HG02981 (cell line): ENCODE data around the gene TCF4.

Source experiments
- ATAC-seq: cut with Tn5 transposase; IDR thresholded peaks from one replicate; pipeline ENCODE4 v1.9.1; 2021; ENCODE audit warnings: mild to moderate bottlenecking, moderate library complexity; ENCODE audit not compliant: unreplicated experiment

Gene TCF4

DNA sequence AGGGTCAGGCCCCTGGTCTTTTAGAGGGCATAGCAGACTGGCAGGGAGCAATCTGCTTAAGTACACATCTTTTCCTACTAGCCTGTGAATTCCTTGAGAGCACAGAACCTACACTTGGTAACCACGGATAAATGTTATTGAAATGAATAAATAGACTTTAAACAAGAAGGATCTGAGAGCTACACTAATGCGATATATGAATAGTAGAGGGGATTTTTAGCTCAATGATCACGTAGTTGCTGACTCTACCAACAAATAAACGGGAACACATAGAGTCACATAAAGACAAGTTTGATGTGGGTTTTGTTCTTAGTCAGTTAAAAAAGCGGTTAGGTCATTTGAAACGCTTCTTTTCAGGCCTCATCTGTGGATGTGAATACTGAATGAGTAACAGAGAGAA lies 338.4 kb downstream of the TCF4 start:
- ATAC-seq: peak; percentile 45

DNA sequence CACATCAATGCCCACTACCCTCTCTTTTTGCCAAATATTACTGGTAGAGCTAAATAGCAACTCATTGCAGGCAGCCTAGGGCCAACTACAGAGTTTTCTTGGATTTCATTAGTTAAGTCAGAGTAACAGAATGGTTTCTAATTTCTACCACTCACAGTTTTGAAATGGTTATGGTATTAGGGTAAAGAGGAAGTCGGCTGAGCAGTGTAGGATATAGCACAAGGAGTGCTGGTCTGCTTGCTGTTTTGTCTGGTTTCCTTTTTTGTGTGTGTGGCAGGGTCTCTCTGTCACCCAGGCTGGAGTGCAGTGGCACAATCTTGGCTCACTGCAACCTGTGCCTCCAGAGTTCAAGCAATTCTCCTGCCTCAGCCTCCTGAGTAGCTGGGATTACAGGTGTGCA lies 339.5 kb downstream of the TCF4 start:
- ATAC-seq: no peak

DNA sequence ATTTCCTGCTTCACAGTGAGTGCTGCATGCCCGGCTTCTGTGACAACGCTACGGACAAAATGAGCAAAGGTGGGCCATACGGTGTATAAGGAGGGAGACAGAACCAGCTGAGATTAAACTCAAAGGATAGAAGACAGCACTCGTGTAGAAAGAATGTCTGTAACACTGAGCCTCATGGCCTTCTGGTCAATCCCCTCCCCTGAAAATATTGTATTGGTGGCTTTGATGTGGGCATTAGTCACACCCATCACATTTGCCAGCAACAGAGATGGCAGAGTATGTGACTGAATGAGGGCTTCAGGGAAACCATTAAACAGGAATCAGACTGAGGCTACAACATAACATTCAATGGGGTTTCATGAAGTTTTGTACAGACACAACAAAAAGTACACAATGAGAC lies 341.0 kb downstream of the TCF4 start:
- ATAC-seq: no peak

DNA sequence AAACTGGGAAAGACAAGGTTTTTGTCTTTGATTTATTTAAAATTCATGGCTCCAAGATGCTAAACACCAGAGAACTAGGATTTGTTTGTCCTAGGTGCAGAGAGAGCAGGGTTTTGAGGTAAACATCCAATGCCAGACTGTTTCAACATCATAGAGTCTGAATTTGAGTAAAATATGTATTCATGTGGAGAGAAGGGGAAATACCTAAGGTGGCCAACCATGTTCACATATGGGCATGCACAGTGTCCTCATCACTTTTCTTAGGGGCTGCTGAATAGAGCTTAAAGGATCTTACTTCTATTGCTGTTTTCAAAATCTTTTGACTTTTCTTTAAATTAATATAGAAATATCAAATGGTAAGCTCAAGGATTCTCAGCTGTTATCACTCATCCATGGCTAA lies 341.7 kb downstream of the TCF4 start:
- ATAC-seq: no peak

DNA sequence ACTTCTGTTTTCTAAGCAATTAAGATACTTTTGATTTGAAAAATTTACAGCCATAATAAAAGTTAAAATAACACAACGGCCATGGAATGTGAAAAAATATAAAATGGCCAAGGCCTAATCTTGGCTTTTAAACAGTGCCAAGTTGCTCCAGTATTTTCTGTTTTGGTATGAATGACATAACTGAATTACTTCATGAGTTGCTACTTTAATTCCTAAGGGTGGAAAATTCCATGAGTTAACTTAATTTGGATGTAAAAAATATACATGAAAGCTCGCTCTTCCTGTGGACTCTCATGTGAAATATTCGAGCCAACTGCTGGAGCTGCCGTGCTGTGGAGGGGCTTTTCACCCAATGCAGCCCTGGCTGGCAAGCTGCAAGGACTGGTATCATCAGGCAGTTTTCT lies 342.8 kb downstream of the TCF4 start:
- no peak for ATAC-seq

DNA sequence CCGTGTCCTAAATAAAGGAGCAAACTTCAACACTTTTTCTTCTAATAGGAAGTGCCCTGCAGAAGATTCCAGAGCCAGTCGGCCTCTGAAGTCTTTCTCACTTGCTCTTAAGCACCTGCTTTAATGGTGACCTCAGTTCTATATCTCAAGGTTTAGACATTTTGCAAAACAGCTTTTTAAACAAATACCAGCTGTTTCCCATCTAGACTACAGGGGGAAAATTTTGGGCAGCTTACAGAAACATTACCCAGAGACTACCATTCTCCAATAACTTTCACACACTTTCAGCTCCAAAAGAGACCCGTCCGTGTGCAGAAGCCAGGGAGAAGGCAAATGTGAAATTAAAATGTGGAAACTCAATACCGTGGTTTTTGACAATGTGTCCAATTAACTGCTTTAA lies 343.4 kb downstream of the TCF4 start:
- no peak for ATAC-seq

DNA sequence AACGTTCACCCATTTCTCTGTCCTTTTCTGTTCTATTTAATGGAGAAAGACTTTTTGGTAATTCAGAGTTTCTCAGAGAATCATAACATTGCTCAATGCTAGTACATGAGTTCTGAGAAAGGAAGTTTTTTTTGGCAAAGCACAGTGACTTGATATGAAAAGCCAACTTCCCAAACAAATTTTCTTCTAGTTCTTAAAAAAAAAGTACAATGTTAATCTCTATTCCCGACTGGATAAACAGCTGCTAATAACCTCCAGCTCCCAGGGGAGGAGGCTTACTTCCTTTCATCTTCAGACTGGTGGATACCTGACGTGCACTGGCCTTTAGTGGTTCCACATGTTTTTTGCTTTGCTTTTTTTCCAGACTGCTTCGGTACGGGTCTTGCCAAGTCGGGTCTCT lies 344.1 kb downstream of the TCF4 start:
- no peak for ATAC-seq

DNA sequence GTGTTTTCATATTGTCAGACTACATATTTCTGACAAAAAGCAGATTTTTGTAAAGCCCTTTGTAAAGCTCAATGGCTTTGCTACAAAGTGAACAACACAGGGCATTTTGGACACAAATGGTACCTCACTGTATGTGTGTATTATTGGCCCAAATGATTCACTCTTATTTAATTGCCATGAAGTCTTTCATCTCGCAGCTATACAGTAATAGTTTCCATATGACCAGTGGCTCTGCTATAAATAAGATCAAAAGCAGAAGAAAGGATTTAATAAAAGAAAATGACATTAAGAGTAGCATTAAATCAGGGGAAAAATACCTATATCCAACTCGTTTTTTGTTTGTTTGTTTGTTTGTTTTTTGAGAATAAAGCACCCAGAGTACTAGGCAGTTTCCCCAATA lies 344.7 kb downstream of the TCF4 start:
- no peak for ATAC-seq

DNA sequence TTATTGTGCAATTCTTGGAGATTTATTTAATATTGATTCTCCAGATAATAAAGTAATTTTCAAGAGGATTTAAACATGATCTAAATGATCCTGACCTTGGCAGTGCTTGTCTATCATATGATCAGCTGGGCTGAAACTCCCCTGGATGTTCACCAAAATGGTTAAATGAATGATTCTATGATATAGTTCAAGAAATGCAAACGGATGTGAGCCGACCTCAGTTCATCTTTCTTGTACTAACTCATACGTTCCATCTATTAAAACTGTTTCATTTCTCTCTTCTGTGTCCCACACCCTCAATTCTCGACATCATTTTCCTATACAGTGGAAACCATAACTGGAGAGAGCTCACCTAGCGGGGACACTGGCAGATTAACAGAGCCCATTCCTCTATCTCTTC lies 347.0 kb downstream of the TCF4 start:
- peak; percentile 54 for ATAC-seq

DNA sequence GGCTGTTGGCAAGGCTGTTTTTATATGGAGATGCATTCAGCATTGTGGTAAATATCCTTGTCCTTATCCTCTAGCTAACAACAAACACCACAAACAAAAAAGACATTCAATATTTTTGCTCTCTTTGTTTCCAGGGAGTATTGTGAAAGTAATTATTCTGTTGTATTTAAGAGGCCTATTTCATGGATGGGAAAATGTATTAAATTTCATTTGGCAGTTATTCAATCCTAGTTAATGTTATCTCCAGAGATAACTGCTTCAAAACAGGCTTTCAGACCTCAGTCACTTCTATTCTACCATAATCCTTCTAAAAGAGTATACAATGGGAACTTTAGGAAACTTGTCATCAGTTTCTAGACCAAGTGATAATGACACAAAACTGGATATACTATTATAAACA lies 348.3 kb downstream of the TCF4 start:
- no peak for ATAC-seq

DNA sequence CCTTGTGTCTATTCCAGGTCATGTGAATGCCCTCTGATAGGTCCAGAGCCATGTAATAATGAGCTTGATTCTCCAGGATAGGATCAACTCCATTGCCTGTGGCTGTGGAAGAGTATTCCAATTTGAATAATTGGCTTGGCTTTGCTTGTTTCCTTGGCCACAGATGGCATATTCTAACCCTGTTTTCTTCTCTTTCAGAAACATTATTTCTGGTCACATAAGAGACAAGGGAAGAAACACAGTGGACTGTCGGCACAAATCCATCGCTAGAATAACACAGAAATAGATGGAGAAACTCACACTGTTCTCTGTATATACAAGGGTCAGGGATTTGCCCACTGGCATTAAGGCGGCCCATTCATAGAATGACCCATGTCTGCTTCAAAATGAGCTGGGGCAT lies 350.3 kb downstream of the TCF4 start:
- no peak for ATAC-seq

DNA sequence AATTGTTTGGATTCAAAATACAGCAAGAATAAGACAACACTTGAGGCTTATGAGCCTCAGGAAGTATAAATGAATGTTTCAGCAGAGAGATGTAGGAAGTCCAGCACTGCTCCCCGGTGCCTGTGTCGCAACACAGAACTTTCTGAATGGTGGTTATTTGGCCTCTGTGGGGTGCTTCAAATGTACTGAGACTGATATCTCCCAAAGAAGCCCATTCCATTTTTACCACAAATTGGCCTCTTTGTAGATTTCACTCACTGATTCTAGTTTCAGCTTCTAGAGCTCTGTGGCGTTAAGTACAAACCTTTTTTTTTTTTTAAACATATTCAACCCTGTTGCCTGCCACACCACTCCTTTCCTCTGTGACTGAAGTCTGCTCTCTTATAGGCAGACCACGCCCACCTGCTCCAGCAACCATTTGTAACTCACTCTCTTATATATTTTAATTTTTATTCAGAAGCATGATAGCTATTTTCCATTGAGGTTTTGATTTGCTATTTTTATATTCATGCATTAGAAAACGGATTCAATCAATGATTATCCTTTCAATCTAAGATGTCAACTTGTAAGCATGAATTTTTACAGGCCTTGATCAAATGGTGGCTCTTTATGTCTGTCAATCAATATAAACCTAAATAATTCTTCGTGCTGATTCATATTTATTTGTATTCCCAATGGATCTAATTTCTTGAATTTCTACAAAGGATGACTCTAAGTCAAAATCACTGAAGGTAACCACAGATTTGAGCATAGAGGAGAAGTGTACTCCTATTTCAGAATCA lies 351.7 kb downstream of the TCF4 start:
- peak; percentile 43 for ATAC-seq

DNA sequence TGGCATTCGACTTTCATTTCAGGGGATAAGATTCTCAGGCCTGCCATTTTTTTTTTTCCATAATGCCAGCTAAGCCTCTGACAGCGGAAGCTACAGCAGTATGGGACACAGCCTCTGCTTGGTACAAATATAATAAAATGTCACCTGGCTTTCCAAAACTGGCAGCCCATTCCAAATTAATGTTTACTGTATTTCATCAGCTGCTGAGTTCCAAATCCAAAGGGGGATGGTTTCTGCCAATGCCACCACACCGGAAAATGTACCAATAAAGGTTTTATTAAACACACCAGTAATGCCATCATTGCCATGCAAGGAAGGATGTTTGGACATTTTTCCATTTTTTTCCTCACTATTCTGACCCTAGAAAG lies 352.9 kb downstream of the TCF4 start:
- no peak for ATAC-seq

DNA sequence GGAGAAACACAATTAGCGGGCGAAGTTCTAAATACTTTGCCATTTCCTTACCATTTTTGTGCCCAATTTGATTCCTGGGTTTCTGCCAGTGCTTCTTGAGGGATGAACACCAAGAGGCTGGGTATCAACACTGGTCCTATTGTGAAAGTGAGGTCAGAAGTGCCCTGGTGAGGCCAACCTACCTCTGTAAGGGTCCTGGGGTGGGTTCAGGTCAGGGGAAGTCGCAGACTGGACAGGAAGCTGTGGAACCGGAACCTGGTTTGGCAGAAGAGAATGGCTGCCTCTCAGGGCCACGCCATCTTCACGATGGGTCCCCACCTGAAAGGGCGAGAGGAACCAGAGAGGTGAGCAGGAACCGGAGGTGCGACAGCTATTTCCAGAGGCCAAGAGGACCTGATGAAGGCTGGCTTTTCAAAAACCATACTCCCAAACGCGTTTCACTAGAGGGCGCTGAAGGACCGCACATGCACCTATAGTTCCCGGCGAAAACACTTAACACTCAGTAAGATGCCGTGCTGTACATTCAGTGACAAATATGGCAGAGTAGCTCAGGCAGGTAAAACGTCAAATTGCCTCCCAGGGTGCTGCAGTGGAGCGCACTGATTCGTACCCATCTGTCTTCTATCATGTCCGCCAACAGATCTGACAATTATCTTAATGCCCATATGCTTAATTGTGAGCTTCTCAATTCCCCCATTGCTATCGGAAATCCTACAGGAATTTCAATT lies 353.5 kb downstream of the TCF4 start:
- peak; percentile 75 for ATAC-seq

DNA sequence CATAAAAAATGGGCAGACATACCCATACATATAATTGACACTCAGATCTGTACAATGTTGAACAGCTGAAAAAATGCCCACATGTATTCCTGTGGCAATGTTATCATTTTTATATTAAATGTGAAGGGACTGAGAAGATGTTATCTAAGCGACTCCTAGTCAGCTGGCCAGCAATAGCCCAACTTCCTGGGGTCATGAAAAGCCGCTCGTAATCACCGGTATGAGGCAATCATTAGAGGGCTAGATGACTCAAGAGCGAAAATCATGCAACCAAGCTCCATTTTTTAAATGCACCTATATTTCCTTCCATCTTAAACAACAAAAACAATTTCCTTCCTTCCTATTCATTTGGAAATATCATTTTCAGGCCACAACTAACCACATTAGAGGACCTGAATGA lies 354.1 kb downstream of the TCF4 start:
- ATAC-seq: no peak

DNA sequence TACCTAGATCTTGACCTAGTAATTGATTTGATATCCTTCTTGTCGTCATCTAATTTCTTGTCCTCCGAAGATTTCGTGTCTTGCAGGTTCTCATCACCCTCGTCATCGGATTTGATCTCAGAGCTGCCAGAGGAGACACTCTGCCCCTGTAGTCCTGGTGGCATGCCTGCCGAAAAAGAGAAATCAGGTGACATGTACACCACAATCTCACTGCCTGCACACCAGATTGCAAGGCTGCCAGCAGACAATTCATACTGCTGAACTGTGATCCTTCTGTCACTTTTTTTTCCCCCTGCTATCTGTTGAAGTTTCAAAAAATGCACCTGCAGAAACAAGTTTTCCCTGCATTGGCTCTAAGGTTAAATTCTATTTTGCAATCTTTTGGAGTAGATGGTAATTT lies 355.5 kb downstream of the TCF4 start:
- ATAC-seq: no peak

DNA sequence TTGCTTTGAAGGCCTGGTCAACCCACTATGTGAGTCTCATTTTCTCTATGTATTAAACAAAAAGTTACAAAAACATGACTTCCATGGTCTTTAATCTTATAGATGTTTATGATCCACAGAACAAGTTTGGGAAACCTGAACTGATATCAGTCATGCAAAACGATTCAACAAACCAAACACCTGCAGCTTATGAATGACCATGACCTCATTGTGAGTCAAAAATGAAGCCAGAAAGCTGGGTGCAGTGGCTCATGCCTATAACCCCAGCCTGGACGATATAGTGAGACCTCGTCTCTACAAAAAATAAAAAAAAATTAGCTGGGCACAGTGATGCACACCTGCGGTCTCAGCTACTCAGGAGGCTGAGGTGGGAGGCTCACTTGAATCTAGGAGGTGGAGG lies 358.3 kb downstream of the TCF4 start:
- no peak for ATAC-seq

DNA sequence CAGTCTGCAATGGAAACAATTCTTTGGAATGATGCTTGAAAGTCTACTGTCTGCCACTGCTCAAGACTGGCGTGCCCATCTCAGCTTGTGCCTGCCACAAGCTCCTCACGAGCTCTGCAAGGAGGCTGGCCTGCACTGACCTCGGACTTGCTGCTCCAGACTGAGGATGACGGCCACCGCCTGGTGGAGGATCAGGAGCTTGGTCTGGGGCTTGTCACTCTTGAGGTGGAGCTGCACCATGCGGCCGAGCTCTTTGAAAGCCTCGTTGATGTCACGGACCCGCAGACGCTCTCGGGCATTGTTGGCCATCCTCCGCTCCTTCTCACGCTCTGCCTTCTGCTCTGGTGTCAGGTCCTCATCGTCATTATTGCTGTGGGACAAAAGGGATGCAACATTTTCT lies 359.3 kb downstream of the TCF4 start:
- no peak for ATAC-seq

DNA sequence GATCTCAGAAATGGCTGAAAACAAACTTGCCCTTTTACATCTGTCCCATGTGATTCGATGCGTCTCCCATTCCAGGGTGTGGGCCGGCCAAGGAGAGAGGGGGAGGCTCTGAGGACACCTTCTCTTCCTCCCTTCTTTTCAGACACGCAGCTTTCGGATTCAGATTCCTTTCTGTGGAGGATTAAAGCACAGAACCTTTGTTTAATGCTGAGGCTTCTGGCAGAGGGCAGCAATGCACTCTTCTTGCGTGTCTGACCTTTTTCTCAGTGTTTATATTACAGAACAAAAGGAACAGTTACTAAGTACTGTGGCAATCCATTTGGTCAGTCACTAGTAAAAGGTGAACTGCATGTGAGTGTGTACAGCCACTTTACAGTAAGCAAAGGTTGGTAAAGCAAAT lies 359.8 kb downstream of the TCF4 start:
- no peak for ATAC-seq

DNA sequence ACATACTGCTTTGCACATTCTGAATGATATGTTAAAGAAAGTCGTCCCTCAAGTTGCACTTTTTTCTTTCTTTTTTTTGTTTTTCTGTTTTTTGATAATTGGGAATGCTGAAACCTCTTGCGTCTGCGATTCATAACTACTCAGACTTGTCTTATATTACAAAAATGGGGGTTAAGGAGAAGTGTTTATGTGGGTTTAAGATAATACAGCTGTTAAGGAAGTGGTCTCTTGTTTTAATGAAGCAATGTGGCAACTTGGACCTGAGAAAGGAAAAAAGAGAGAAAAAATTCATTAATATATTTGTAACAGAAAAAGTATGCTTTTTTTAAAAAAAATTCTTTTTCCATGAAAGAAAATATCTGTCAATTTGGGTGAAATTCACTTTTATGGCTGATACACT lies 360.2 kb downstream of the TCF4 start:
- no peak for ATAC-seq

DNA sequence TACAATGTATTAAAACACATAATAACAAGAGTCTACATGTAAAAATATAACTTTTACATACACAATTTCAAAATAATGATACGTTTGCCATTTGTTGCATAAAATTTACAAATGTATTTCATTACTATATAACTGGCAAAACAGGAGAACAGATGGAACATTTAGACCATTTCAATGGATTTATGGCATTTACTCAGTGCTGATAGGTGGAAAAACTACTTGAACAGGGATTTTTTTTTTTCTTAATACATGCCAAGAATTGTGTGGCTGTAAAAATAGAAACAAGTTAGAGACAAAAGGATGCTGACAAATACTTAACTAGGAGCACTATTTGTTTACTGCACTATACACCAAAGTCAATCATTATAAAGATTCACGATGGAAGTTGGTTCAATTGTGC lies 361.9 kb downstream of the TCF4 start:
- no peak for ATAC-seq

DNA sequence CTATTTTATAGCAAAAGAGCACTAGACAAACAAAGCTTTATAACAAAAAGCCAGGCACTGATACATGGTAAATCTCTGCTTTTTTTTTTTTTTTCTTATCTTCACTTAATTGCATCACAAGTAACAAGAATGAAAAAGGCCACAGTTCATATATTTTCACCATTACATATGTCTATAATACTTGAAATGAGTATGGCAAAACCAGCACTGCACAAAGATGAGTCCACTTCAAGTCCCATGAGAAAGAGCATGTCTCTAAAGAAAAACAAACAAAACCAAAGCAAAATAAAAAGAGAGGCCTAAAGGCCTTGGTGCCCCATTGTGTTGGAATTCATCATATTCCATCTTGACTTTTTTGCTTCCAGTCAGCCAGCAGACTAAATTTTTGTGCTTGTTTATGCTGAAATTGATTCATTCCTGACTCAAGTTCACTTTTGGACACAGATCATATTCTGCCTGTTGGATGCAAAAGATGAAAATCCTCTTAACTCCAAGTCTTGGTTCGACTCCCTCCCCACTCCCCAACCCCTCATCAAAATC lies 363.8 kb downstream of the TCF4 start:
- ATAC-seq: no peak
